SK-N-SH (cell line): ENCODE measurements around the gene KCNH4. TPM values are rescaled to one million over a fixed set of nuclear protein-coding genes. Genes with fewer than 3 reads are reported as not detected.

ENCODE experiments used
- CTCF ChIA-PET: fragments of 300-600, 350-600 bp; formaldehyde crosslinking; extraction: SDS; loops from one replicate; lab custom pipeline; 2021; lab: Yijun Ruan, JAX
- POLR2A ChIA-PET: fragments of 350-600 bp; sonication (Branson Sonifier 250); formaldehyde crosslinking; extraction: SDS; loops from one replicate; lab custom pipeline; 2020; ENCODE audit warnings: antibody characterized with exemption, inconsistent platforms; lab: Yijun Ruan, JAX
- DNase-seq: peaks from one replicate; pipeline ENCODE4 v3.0.0; 2012
- H2AFZ ChIP-seq: fragments of 200-600 bp; sonication (generic); 2 replicates; pipeline ENCODE4 v1.8.1; 2016; ENCODE audit warnings: antibody characterized with exemption, mild to moderate bottlenecking, low read depth
- H3F3A ChIP-seq: fragments of 200-600 bp; sonication (generic); replicated peaks from 2 replicates; pipeline ENCODE3; 2016; ENCODE audit warnings: antibody characterized with exemption, mild to moderate bottlenecking; ENCODE audit not compliant: insufficient read depth
- H3K27ac ChIP-seq, 2 experiments: fragments of 200-500 bp in 1 of 2; fragments of 200-600 bp in 1 of 2; sonication (Bioruptor generic) in 1 of 2; sonication (generic), shearing (Covaris generic) in 1 of 2; 2 replicates each; pipeline versions ENCODE4 v1.5.1 to v1.6.1; 2014 to 2016; ENCODE audit warnings: low read depth in 2 of 2, inconsistent platforms in 1 of 2, low read length in 1 of 2, mild to moderate bottlenecking in 1 of 2, mixed read lengths in 1 of 2
- H3K27me3 ChIP-seq: fragments of 200-600 bp; sonication (generic), shearing (Covaris generic); 2 replicates; pipeline ENCODE4 v1.6.1; 2016; ENCODE audit warnings: mixed run types; ENCODE audit not compliant: insufficient read depth
- H3K36me3 ChIP-seq, 2 experiments: fragments of 200-500 bp in 1 of 2; fragments of 200-600 bp in 1 of 2; sonication (Bioruptor generic) in 1 of 2; sonication (generic) in 1 of 2; replicated peaks in 1 of 2; 2 replicates each; pipeline versions ENCODE3 to v1.5.1; 2014 to 2016; ENCODE audit warnings: low read length in 1 of 2, mild to moderate bottlenecking in 1 of 2; ENCODE audit not compliant: insufficient read depth in 2 of 2, control insufficient read depth in 1 of 2
- H3K4me1 ChIP-seq, 2 experiments: fragments of 200-500 bp in 1 of 2; fragments of 200-600 bp in 1 of 2; sonication (Bioruptor generic) in 1 of 2; sonication (generic), shearing (Covaris generic) in 1 of 2; 2 replicates each; pipeline versions ENCODE4 v1.5.1 to v1.6.1; 2014 to 2016; ENCODE audit warnings: low read depth in 1 of 2, low read length in 1 of 2, mixed run types in 1 of 2; ENCODE audit not compliant: insufficient read depth in 2 of 2, control insufficient read depth in 1 of 2
- H3K4me2 ChIP-seq: fragments of 200-600 bp; sonication (generic), shearing (Covaris generic); 2 replicates; pipeline ENCODE4 v1.6.1; 2017; ENCODE audit warnings: mixed run types
- H3K4me3 ChIP-seq, 2 experiments: fragments of 200-500 bp in 1 of 2; fragments of 200-600 bp in 1 of 2; sonication (Bioruptor generic) in 1 of 2; sonication (generic), shearing (Covaris generic) in 1 of 2; 2 replicates each; pipeline versions ENCODE4 v1.5.1 to v1.8.1; 2014 to 2016; ENCODE audit warnings: low read depth in 2 of 2, inconsistent platforms in 1 of 2, low read length in 1 of 2, mild to moderate bottlenecking in 1 of 2, mixed read lengths in 1 of 2, moderate library complexity in 1 of 2
- H3K79me2 ChIP-seq: fragments of 200-600 bp; sonication (generic); 2 replicates; pipeline ENCODE4 v1.8.1; 2017; ENCODE audit warnings: mild to moderate bottlenecking; ENCODE audit not compliant: insufficient read depth
- H3K9ac ChIP-seq: fragments of 200-600 bp; sonication (generic); 2 replicates; pipeline ENCODE4 v1.6.1; 2017; ENCODE audit warnings: mixed run types
- H3K9me2 ChIP-seq: fragments of 200-600 bp; sonication (generic); 2 replicates; pipeline ENCODE4 v1.6.1; 2017; ENCODE audit warnings: mixed run types
- H3K9me3 ChIP-seq: fragments of 200-600 bp; sonication (generic); 2 replicates; pipeline ENCODE4 v1.6.1; 2017; ENCODE audit warnings: mixed run types, mild to moderate bottlenecking, moderate library complexity
- H4K20me1 ChIP-seq: fragments of 200-600 bp; sonication (generic); 2 replicates; pipeline ENCODE4 v1.6.1; 2017; ENCODE audit warnings: mild to moderate bottlenecking, mixed run types; ENCODE audit not compliant: insufficient read depth
- CHD2 ChIP-seq: fragments of 150-350 bp; IDR thresholded peaks from 2 replicates; pipeline ENCODE4 v1.6.1; 2018; ENCODE audit warnings: low read length; ENCODE audit not compliant: partially characterized antibody
- CTCF ChIP-seq: fragments of 200-600 bp; sonication (generic); IDR thresholded peaks from 2 replicates; pipeline ENCODE4 v1.6.1; 2017; ENCODE audit warnings: antibody characterized with exemption, mild to moderate bottlenecking, moderate library complexity
- MAX ChIP-seq: IDR thresholded peaks from 2 replicates; pipeline ENCODE4 v1.4.0; 2012; ENCODE audit warnings: low read depth
- MEF2A ChIP-seq: IDR thresholded peaks from 2 replicates; pipeline ENCODE4 v1.4.0; 2012; ENCODE audit warnings: low read depth, borderline replicate concordance
- NRF1 ChIP-seq: IDR thresholded peaks from 2 replicates; pipeline ENCODE4 v1.6.1; 2012; ENCODE audit warnings: low read depth, mild to moderate bottlenecking, low read length
- PBX3 ChIP-seq: IDR thresholded peaks from 2 replicates; pipeline ENCODE4; 2012
- POLR2AphosphoS5 ChIP-seq: IDR thresholded peaks from 2 replicates; pipeline ENCODE4 v1.6.1; 2012; ENCODE audit warnings: low read depth, low read length
- RAD21 ChIP-seq: IDR thresholded peaks from 2 replicates; pipeline ENCODE4 v1.6.1; 2012; ENCODE audit warnings: mild to moderate bottlenecking, low read length
- REST ChIP-seq: IDR thresholded peaks from 2 replicates; pipeline ENCODE4 v1.6.1; 2012; ENCODE audit warnings: mild to moderate bottlenecking, low read depth, low read length, moderate library complexity
- USF2 ChIP-seq: fragments of 150-350 bp; IDR thresholded peaks from 2 replicates; pipeline ENCODE4 v1.6.1; 2017; ENCODE audit warnings: antibody characterized with exemption, low read length, low read depth, borderline replicate concordance
- WGBS: methylation state at CpG from one replicate; pipeline ENCODE4 v1.1.6; 2017; ENCODE audit warnings: low lambda C conversion rate; 5-methylcytosine and 5-hydroxymethylcytosine counted together
- polyA plus RNA-seq, 3 experiments: library from polyadenylated mRNA; depleted of rRNA; stranded (reverse); fragments of >200 nt; gene quantifications; 2 replicates each; pipeline ENCODE4 v1.2.3, GENCODE V29; 2012

KCNH4 gene
- polyA plus RNA-seq, 1 of the 3 experiments (the other 2 are of a cell fraction) = 0.46 TPM

GRCh38 chr17:42183741-42184711 lies 3.1 kb upstream of the KCNH4 start:
- peak; percentile 94 for DNase-seq

More at GRCh38 chr17:42183741-42184711, 3.1 kb upstream of the KCNH4 start:
- no peaks in the 10 kb centered on the region for H3K27me3 ChIP-seq
- H3K9me2 ChIP-seq = no peaks in the 10 kb centered on the region
- TF ChIP-seq REST (no peak), NRF1 (peak; percentile 78), PBX3 (no peak), CTCF (peak; percentile 70), RAD21 (no peak), POLR2AphosphoS5 (no peak), CHD2 (no peak), MEF2A (no peak), USF2 (no peak), MAX (peak; percentile 82; the same call in 1 of the 2 replicates)
- no peaks in the 10 kb centered on the region for H3K79me2 ChIP-seq
- CTCF ChIA-PET = interaction anchor here (0.7 to 2.1 kb wide), 9 partner anchors 10 to 219 kb away, joined by 3 to 10 read pairs (median 3); partner anchors contain the start of gene KAT2A
- 56% methylated on average over 48 of the region's 83 CpGs for whole genome bisulfite sequencing
- peak overlapping the region; percentile 56; the same call in 1 of the 2 replicates for H3K4me2 ChIP-seq
- H3K9me3 ChIP-seq = no peaks in the 10 kb centered on the region
- peaks cover 4 to 15% of the 10 kb centered on the region in 2 experiments; a peak in 2 of 4 replicates for H3K4me1 ChIP-seq
- H3F3A ChIP-seq = peaks cover 11% of the 10 kb centered on the region
- no peak overlapping the region for H3K27ac ChIP-seq
- H2AFZ ChIP-seq = peak overlapping the region; percentile 56; the same call in 1 of the 2 replicates
- H3K9ac ChIP-seq = no peak overlapping the region
- H4K20me1 ChIP-seq = no peaks in the 10 kb centered on the region
- no peaks in the 10 kb centered on the region for H3K36me3 ChIP-seq
- peak overlapping the region; percentile 28 to 41; a peak in 3 of 4 replicates for H3K4me3 ChIP-seq
- POLR2A ChIA-PET = interaction anchor here (3.2 kb wide), 1 partner anchor 10 kb away, joined by 12 read pairs; the partner anchor contains the start of gene GHDC
